GM19397 (cell line): Measurements from ENCODE around the gene SLC24A4.

Experiments used
- ATAC-seq: cut with Tn5 transposase; IDR thresholded peaks from one replicate; pipeline ENCODE4 v1.9.1; 2021; ENCODE audit warnings: mild to moderate bottlenecking, moderate library complexity; ENCODE audit not compliant: unreplicated experiment

Gene SLC24A4

GRCh38 chr14:92315050-92315805 lies 7.7 kb upstream of the SLC24A4 start:
- no peak for ATAC-seq

DNA sequence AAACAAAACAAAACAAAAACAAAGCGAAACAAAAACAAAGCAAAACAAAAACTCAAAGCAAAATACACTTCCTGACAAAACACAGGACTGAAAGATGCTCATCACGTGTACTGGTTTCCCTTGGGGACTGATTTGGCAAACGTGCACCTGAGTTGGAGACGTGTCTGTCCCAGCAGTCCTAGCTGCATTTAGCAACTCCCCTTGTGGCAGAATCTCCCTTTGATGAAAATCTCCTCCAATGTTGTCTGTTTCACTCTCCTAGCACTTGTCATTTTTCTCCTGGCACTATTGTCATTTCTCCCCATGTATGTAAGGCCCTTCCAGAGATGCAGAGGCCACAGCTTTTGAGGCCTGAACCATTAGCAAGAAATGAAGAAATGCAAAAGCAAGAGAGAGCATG lies 6.8 kb upstream of the SLC24A4 start:
- ATAC-seq: no peak

- ATAC-seq: no peak
Observed at GRCh38 chr14:92316937-92317336, 6.0 kb upstream of the SLC24A4 start.

DNA sequence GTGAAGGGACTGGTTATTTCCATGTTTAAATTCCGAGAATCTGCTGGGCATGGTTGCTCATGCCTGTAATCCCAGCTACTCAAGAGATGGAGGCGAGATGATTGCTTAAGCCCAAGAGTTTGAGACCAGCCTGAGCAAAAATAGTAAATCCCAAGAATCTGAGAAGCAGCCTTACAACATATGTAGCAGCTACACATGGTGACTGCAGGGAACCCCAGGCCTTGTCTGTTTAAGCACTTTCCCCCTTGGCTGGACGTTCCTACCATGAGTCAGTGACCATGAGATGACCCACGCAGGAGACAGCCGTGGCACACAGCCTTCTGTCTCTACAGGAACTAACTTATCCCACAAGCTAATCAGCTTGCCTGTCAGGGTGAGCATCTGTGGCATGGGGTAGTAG lies 5.5 kb upstream of the SLC24A4 start:
- no peak for ATAC-seq

GRCh38 chr14:92321701-92322100 lies 1.3 kb upstream of the SLC24A4 start:
- ATAC-seq: no peak

DNA sequence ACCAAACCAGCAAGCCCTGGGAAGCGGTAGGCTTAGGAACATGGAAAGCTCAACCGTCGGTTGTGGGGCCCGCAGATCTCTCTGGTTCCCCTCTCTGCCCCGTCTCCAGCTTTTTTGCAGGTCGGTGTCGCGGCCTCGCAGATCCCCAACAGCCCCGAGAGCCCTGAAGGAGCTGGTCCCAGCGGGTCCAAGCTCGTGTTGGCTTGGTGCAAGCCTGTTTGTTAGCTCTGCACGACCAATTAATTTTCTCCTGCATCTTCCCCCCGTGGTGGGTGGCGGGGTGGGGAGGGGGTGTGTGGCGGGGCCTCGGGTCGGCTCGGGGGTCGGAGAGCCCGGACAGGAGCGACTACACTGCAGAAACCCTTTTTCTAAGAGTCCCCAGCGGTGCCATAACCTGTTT lies 449 bp upstream of the SLC24A4 start:
- no peak for ATAC-seq

- no peak for ATAC-seq
Observed at GRCh38 chr14:92323916-92324818, 1.2 kb downstream of the SLC24A4 start.

- no peak for ATAC-seq
Observed at GRCh38 chr14:92325835-92326234, 2.9 kb downstream of the SLC24A4 start.

GRCh38 chr14:92328664-92329255 lies 5.8 kb downstream of the SLC24A4 start:
- ATAC-seq: no peak

- ATAC-seq: no peak
Observed at GRCh38 chr14:92334050-92334449, 11.1 kb downstream of the SLC24A4 start.

GRCh38 chr14:92336363-92336762 lies 13.4 kb downstream of the SLC24A4 start:
- ATAC-seq: no peak

GRCh38 chr14:92339426-92339825 lies 16.5 kb downstream of the SLC24A4 start:
- ATAC-seq: no peak

GRCh38 chr14:92340071-92340470 lies 17.1 kb downstream of the SLC24A4 start:
- no peak for ATAC-seq

GRCh38 chr14:92340931-92341330 lies 18.0 kb downstream of the SLC24A4 start:
- no peak for ATAC-seq

- no peak for ATAC-seq
Observed at GRCh38 chr14:92341791-92342190, 18.8 kb downstream of the SLC24A4 start.

DNA sequence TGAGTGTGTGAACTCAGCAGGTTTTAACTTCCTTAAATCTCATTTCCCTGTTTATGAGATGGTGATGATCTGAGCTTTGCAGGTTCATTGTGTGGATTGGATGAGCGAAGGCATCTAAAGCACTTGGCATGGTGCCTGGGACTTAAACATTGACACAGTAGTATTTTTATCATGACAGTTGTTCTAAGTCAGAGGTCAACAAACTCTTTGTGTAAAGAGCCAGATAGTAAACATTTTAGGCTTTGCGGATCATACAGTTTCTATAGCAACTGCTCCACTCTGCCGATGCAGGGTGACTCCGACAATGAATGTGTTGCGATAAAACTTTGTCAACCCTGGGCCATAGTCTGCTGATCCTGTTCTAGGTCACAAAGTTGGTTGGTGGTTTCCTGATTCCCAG lies 25.2 kb downstream of the SLC24A4 start:
- no peak for ATAC-seq

DNA sequence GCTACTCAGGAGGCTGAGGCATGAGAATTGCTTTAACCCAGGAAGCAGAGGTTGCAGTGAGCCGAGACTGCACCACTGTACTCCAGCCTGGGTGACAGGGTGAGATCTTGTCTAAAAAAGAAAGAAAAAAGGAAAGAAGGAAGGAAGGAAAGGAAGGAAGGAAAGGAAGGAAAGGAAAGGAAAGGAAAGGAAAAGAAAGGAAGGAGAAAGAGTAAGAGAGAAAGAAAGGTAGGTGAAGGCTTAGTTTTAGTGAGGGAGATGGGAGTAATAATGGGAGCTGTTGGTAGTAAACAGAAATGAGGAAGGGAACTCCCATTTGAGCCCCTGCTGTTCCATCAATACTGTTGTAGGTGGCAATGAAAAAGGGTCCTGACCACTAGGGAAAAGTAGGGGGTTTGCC lies 28.8 kb downstream of the SLC24A4 start:
- ATAC-seq: no peak

DNA sequence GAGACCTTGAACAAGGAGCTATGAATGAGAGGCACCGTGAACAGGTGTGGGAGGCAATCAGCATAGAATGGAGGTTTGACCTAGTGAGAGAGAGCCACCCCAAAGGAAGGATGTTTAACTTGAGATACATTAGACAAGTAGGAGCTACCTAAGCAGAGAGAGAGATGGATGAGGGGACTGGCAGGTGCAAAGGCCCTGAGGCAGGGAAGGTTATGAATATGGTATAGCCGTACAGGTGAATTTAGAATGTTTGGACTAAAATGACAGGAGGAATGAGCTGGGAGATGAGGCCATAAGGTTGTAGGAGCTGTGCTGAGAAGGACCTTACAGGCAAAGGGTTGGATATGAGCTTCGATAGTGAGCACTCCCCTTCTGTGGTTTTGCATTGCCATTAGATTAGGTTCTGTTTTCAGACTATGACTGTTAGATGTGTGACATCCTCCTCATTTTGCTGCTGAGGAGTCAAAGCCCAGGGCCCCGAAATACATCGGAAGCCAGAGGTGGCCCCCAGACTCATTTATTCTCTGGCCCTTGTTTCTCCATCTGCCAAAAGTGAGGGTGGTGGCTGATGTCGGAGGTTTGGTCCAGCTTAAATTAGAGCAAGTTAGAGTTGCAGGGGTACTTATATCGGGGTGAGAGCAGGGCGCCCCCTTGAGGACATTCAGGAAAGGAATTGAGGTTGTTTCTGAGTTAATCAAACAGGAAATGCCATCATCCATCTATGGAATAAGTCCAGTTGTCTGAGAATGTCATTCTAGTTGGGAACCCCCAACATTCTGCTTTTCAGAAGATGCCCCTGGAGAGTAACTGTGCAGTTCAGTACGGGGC lies 29.4 kb downstream of the SLC24A4 start:
- ATAC-seq: no peak

DNA sequence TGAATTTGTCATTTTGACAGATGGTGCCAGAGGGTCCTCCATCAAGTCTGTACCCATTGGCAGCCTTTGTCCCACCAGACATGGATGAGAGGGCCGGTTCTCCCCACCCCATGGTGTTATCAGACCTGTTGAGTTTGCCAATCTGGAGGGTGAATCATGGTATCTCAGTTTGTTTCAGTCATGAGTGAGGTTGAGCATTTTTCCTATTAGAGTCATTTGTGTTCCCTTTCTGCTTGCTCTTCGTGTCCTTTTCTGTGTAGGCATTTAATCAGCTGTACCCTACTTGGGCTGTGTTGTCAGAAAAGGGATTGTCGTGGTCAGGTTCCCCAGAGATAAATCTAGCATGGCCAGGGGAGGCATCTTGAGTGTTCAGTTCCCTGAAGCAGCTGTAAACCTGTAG lies 30.5 kb downstream of the SLC24A4 start:
- no peak for ATAC-seq

GRCh38 chr14:92356677-92357076 lies 33.7 kb downstream of the SLC24A4 start:
- no peak for ATAC-seq
